H9 (cell line): ENCODE results near the gene PCYT2. TPM values are rescaled to one million over a fixed set of nuclear protein-coding genes. Genes with fewer than 3 reads are reported as not detected.

Experiments used
- DNase-seq: peaks from one replicate; pipeline ENCODE4 v3.0.0-alpha.2; 2017
- H2AFZ ChIP-seq: one replicate; pipeline ENCODE4 v1.6.1; 2013; ENCODE audit warnings: mild to moderate bottlenecking, low read length, control low read depth, moderate library complexity
- H2AK5ac ChIP-seq: 2 replicates; pipeline ENCODE4 v1.6.1; 2013; ENCODE audit warnings: low read length, control low read depth, mixed read lengths; ENCODE audit not compliant: insufficient read length
- H2BK120ac ChIP-seq: one replicate; pipeline ENCODE4 v1.6.1; 2013; ENCODE audit warnings: low read depth, mild to moderate bottlenecking, low read length, control low read depth, inconsistent platforms; ENCODE audit not compliant: poor library complexity, severe bottlenecking
- H2BK12ac ChIP-seq: 2 replicates; pipeline ENCODE4 v1.6.1; 2013; ENCODE audit warnings: low read length, control low read depth, mixed read lengths, low read depth; ENCODE audit not compliant: insufficient read length
- H2BK15ac ChIP-seq: 2 replicates; pipeline ENCODE4 v1.6.1; 2013; ENCODE audit warnings: low read depth, low read length, control low read depth
- H2BK20ac ChIP-seq: one replicate; pipeline ENCODE4 v1.6.1; 2013; ENCODE audit warnings: low read depth, mild to moderate bottlenecking, low read length, control low read depth, inconsistent platforms; ENCODE audit not compliant: poor library complexity, severe bottlenecking
- H2BK5ac ChIP-seq: 2 replicates; pipeline ENCODE4 v1.6.1; 2013; ENCODE audit warnings: low read length, control low read depth, mixed read lengths; ENCODE audit not compliant: insufficient read length
- H3K14ac ChIP-seq: 2 replicates; pipeline ENCODE4 v1.6.1; 2013; ENCODE audit warnings: low read length, control low read depth; ENCODE audit not compliant: insufficient read depth
- H3K18ac ChIP-seq: 2 replicates; pipeline ENCODE4 v1.6.1; 2013; ENCODE audit warnings: low read depth, mild to moderate bottlenecking, mixed read lengths, low read length, control low read depth; ENCODE audit not compliant: insufficient read length
- H3K23ac ChIP-seq: 2 replicates; pipeline ENCODE4 v1.6.1; 2013; ENCODE audit warnings: low read length, control low read depth, mixed read lengths, low read depth; ENCODE audit not compliant: insufficient read length
- H3K23me2 ChIP-seq: 2 replicates; pipeline ENCODE4 v1.6.1; 2013; ENCODE audit warnings: low read depth, mild to moderate bottlenecking, mixed read lengths, low read length, control low read depth; ENCODE audit not compliant: insufficient read length, poor library complexity, severe bottlenecking
- H3K27ac ChIP-seq: 2 replicates; pipeline ENCODE4 v1.5.1; 2013; ENCODE audit warnings: low read length, control low read depth, mixed read lengths, low read depth; ENCODE audit not compliant: insufficient read length
- H3K27me3 ChIP-seq: 2 replicates; pipeline ENCODE4 v1.6.1; 2013; ENCODE audit warnings: low read length, control low read depth, inconsistent platforms; ENCODE audit not compliant: insufficient read depth
- H3K4ac ChIP-seq: 2 replicates; pipeline ENCODE4 v1.6.1; 2013; ENCODE audit warnings: low read depth, mild to moderate bottlenecking, control low read depth, inconsistent platforms, low read length, moderate library complexity
- H3K4me1 ChIP-seq: 2 replicates; pipeline ENCODE4 v1.6.1; 2013; ENCODE audit warnings: low read length, control low read depth, inconsistent platforms; ENCODE audit not compliant: insufficient read depth
- H3K4me2 ChIP-seq: 2 replicates; pipeline ENCODE4 v1.6.1; 2013; ENCODE audit warnings: low read length, control low read depth, mixed read lengths; ENCODE audit not compliant: insufficient read length, insufficient read depth
- H3K56ac ChIP-seq: 2 replicates; pipeline ENCODE4 v1.6.1; 2013; ENCODE audit warnings: low read depth, mild to moderate bottlenecking, mixed read lengths, low read length, control low read depth; ENCODE audit not compliant: insufficient read length
- H3K79me1 ChIP-seq: 2 replicates; pipeline ENCODE4 v1.6.1; 2013; ENCODE audit warnings: low read depth, mild to moderate bottlenecking, moderate library complexity, low read length, control low read depth, inconsistent platforms; ENCODE audit not compliant: insufficient read depth, poor library complexity, severe bottlenecking
- H3K79me2 ChIP-seq: 2 replicates; pipeline ENCODE4 v1.6.1; 2013; ENCODE audit warnings: low read length, control low read depth, inconsistent platforms; ENCODE audit not compliant: insufficient read depth
- H3K9ac ChIP-seq: 2 replicates; pipeline ENCODE4 v1.6.1; 2013; ENCODE audit warnings: low read length, control low read depth, mixed read lengths; ENCODE audit not compliant: insufficient read length; ENCODE audit errors: extremely low read depth
- H3K9me3 ChIP-seq: one replicate; pipeline ENCODE4 v1.6.1; 2013; ENCODE audit warnings: low read depth, low read length, inconsistent platforms; ENCODE audit not compliant: control insufficient read depth
- H3T11ph ChIP-seq: one replicate; pipeline ENCODE4 v1.6.1; 2013; ENCODE audit warnings: mild to moderate bottlenecking, low read length, control low read depth, inconsistent platforms
- H4K20me1 ChIP-seq: one replicate; pipeline ENCODE4 v1.6.1; 2013; ENCODE audit not compliant: control insufficient read depth, insufficient read length, insufficient read depth
- H4K5ac ChIP-seq: 2 replicates; pipeline ENCODE4 v1.6.1; 2013; ENCODE audit warnings: low read depth, mild to moderate bottlenecking, mixed read lengths, low read length, control low read depth; ENCODE audit not compliant: insufficient read length
- H4K8ac ChIP-seq: replicated peaks from 2 replicates; pipeline ENCODE4 v1.6.1; 2013; ENCODE audit warnings: low read length, control low read depth, mixed read lengths, low read depth; ENCODE audit not compliant: insufficient read length
- H4K91ac ChIP-seq: 2 replicates; pipeline ENCODE4 v1.6.1; 2013; ENCODE audit warnings: low read depth, mild to moderate bottlenecking, moderate library complexity, mixed read lengths, low read length, control low read depth; ENCODE audit not compliant: insufficient read length
- H3K27ac Mint-ChIP-seq, 3 experiments: 2 replicates in 2 of 3; 3 replicates in 1 of 3; pipeline ENCODE4 v1.8.0; 2020 to 2021; ENCODE audit warnings: mixed read lengths in 3 of 3, mild to moderate bottlenecking in 1 of 3, moderate library complexity in 1 of 3
- H3K27me3 Mint-ChIP-seq: 2 replicates; pipeline ENCODE4 v1.8.0; 2021; ENCODE audit warnings: low read depth, mild to moderate bottlenecking, moderate library complexity, mixed read lengths
- H3K36me3 Mint-ChIP-seq, 3 experiments: 2 replicates in 2 of 3; 3 replicates in 1 of 3; pipeline ENCODE4 v1.8.0; 2020 to 2021; ENCODE audit warnings: low read depth in 3 of 3, mixed read lengths in 3 of 3; ENCODE audit not compliant: insufficient read depth in 1 of 3
- H3K4me1 Mint-ChIP-seq, 2 experiments: 2 replicates each; pipeline ENCODE4 v1.8.0; 2020; ENCODE audit warnings: mixed read lengths in 2 of 2
- H3K4me3 Mint-ChIP-seq, 2 experiments: 2 replicates in 1 of 2; 3 replicates in 1 of 2; pipeline ENCODE4 v1.8.0; 2020 to 2021; ENCODE audit warnings: mild to moderate bottlenecking in 2 of 2, mixed read lengths in 2 of 2, moderate library complexity in 1 of 2
- H3K9me3 Mint-ChIP-seq, 2 experiments: 2 replicates in 1 of 2; 3 replicates in 1 of 2; pipeline ENCODE4 v1.8.0; 2020; ENCODE audit warnings: mild to moderate bottlenecking in 2 of 2, mixed read lengths in 2 of 2, moderate library complexity in 1 of 2
- CTCF ChIP-seq: fragments of 200-600 bp; sonication (generic); conservative IDR thresholded peaks from 3 replicates; pipeline ENCODE4 v1.8.0; 2021; ENCODE audit warnings: antibody characterized with exemption, mild to moderate bottlenecking
- WGBS: extraction: QIAGEN DNeasy Blood & Tissue Kit; methylation state at CpG from one replicate; pipeline ENCODE4 v1.1.7; 2013; ENCODE audit warnings: missing lambda C conversion rate, low lambda C conversion rate, mixed read lengths; ENCODE audit not compliant: insufficient read length; ENCODE audit errors: extremely low coverage; 5-methylcytosine and 5-hydroxymethylcytosine counted together
- total RNA-seq: library from RNA; stranded (reverse); gene quantifications from 2 replicates; pipeline ENCODE4 v1.2.1, GENCODE V29; 2021

The PCYT2 gene
- total RNA-seq, 1 experiment from 2014 or later: 24.5 TPM

- Histone ChIP-seq H3K23ac (no peak overlapping the region), H3K9ac (no peak overlapping the region), H3K4me1 (peaks cover 3% of the 10 kb centered on the region; the same call in 1 of the 2 replicates), H3K27me3 (no peaks in the 10 kb centered on the region; the same call in 1 of the 2 replicates), H3K14ac (no peak overlapping the region), H3K23me2 (peaks cover 9% of the 10 kb centered on the region), H2BK20ac (no peak overlapping the region), H3K9me3 (no peaks in the 10 kb centered on the region), H2BK5ac (no peak overlapping the region), H4K91ac (no peak overlapping the region), H4K20me1 (peaks cover under 1% of the 10 kb centered on the region), H3K4me2 (no peak overlapping the region), H3K56ac (no peak overlapping the region), H2AK5ac (no peak overlapping the region), H3K4ac (no peak overlapping the region), H3T11ph (no peak overlapping the region), H3K18ac (no peak overlapping the region), H2BK12ac (no peak overlapping the region), H2AFZ (no peak overlapping the region), H3K79me2 (peaks cover 14% of the 10 kb centered on the region; the same call in 1 of the 2 replicates), H4K8ac (no peak overlapping the region), H2BK15ac (no peak overlapping the region), H4K5ac (no peak overlapping the region), H2BK120ac (no peak overlapping the region), H3K79me1 (no peaks in the 10 kb centered on the region), H3K27ac (no peak overlapping the region)
- no peak overlapping the region for H3K27ac Mint-ChIP-seq
- H3K4me1 Mint-ChIP-seq: peaks cover 18 to 23% of the 10 kb centered on the region in 2 experiments
- peaks cover 20% of the 10 kb centered on the region for H3K27me3 Mint-ChIP-seq
- H3K36me3 Mint-ChIP-seq: peaks cover 0 to 16% (median 15%) of the 10 kb centered on the region in 3 experiments; a peak in 6 of 7 replicates
- no CpG with 5 or more reads among the region's 31 CpGs for WGBS
- no peak for TF ChIP-seq CTCF
- no peaks in the 10 kb centered on the region for H3K9me3 Mint-ChIP-seq
- DNase-seq: no peak
- peak overlapping the region; percentile 50 to 77 for H3K4me3 Mint-ChIP-seq
Measured at GRCh38 chr17:81929253-81930141, 18.3 kb upstream of the PCYT2 start.
